K562 (cell line): Measurements from ENCODE around the gene ATG4D. TPM values are rescaled to one million over a fixed set of nuclear protein-coding genes. Genes with fewer than 3 reads are reported as not detected.

ENCODE experiments used
- ATAC-seq: fragments of 200-7000 bp; cut with Tn5 transposase; 3 replicates; pipeline ENCODE4 v1.9.1; 2020; ENCODE audit warnings: moderate library complexity
- BruUV-seq: library from RNA; stranded (reverse); fragments of 400-500 nt; replicated peaks from 2 replicates; lab custom pipeline; 2021; lab: Mats Ljungman, UMichigan
- CTCF ChIA-PET: fragments of 300-600 bp; formaldehyde crosslinking; extraction: SDS; loops from one replicate; lab custom pipeline; 2021; ENCODE audit warnings: low intra/inter-chr PET ratio; lab: Yijun Ruan, JAX
- POLR2A ChIA-PET: fragments of 300-600, 350-650 bp; sonication (Branson Sonifier 250); formaldehyde crosslinking; extraction: SDS; loops from one replicate; lab custom pipeline; 2021; ENCODE audit warnings: antibody characterized with exemption, inconsistent platforms; lab: Yijun Ruan, JAX
- DNase-seq, 4 experiments: peaks; one replicate each; pipeline versions ENCODE4 v3.0.0 to v3.0.0-alpha.2; 2011 to 2018; ENCODE audit warnings: low spot score in 3 of 4, mixed read lengths in 3 of 4; ENCODE audit errors: extremely low read depth in 1 of 4
- FAIRE-seq: peaks from 2 replicates; lab custom pipeline; 2011; peaks lifted over from hg19 to GRCh38; lab: Jason Lieb, UNC
- H2AFZ ChIP-seq: 2 replicates; pipeline ENCODE4 v1.6.0; 2011; ENCODE audit warnings: low read depth, low read length, control low read depth, inconsistent platforms
- H3K27ac ChIP-seq: fragments of 200-600 bp; 3 replicates; pipeline ENCODE4 v1.8.0; 2011; ENCODE audit warnings: low read depth, mild to moderate bottlenecking, control low read depth, inconsistent platforms, low read length, moderate library complexity, mixed read lengths; ENCODE audit errors: extremely low read depth
- H3K27me3 ChIP-seq, 2 experiments: fragments of 300-600 bp in 1 of 2; 2 replicates in 1 of 2; 3 replicates in 1 of 2; pipeline versions ENCODE4 v1.6.0 to v1.8.0; 2011; ENCODE audit warnings: inconsistent platforms in 2 of 2, low read length in 2 of 2, mild to moderate bottlenecking in 1 of 2, mixed read lengths in 1 of 2, moderate library complexity in 1 of 2; ENCODE audit not compliant: control insufficient read depth in 2 of 2, insufficient read depth in 2 of 2
- H3K36me3 ChIP-seq: fragments of 300-600 bp; 3 replicates; pipeline ENCODE4 v1.8.0; 2011; ENCODE audit warnings: mild to moderate bottlenecking, low read length, inconsistent platforms; ENCODE audit not compliant: control insufficient read depth, insufficient read depth
- H3K4me1 ChIP-seq, 2 experiments: fragments of 200-600 bp in 1 of 2; replicated peaks in 1 of 2; 2 replicates in 1 of 2; 3 replicates in 1 of 2; pipeline versions ENCODE4 v1.5.1 to v1.8.0; 2011; ENCODE audit warnings: inconsistent platforms in 2 of 2, low read length in 2 of 2, mild to moderate bottlenecking in 1 of 2, mixed read lengths in 1 of 2, moderate library complexity in 1 of 2; ENCODE audit not compliant: control insufficient read depth in 2 of 2, insufficient read depth in 2 of 2
- H3K4me2 ChIP-seq: 2 replicates; pipeline ENCODE4 v1.6.1; 2011; ENCODE audit warnings: low read length, control low read depth, inconsistent platforms, mixed read lengths; ENCODE audit not compliant: insufficient read depth
- H3K4me3 ChIP-seq: fragments of 200-600 bp; sonication (generic), shearing (Covaris generic); 2 replicates; pipeline ENCODE4 v1.5.1; 2016; ENCODE audit warnings: control low read depth, inconsistent platforms
- H3K79me2 ChIP-seq: fragments of 200-600 bp; 3 replicates; pipeline ENCODE4 v1.8.0; 2011; ENCODE audit warnings: low read length, inconsistent platforms; ENCODE audit not compliant: control insufficient read depth, insufficient read depth
- H3K9ac ChIP-seq, 2 experiments: 2 replicates each; pipeline versions ENCODE4 v1.6.0 to v1.6.1; 2011; ENCODE audit warnings: low read depth in 2 of 2, low read length in 2 of 2, control low read depth in 1 of 2, inconsistent platforms in 1 of 2, mild to moderate bottlenecking in 1 of 2, mixed read lengths in 1 of 2; ENCODE audit not compliant: insufficient read depth in 1 of 2
- H3K9me1 ChIP-seq: one replicate; pipeline ENCODE4 v1.6.0; 2011; ENCODE audit warnings: inconsistent platforms, mild to moderate bottlenecking, low read length, moderate library complexity; ENCODE audit not compliant: control insufficient read depth, insufficient read depth
- H3K9me3 ChIP-seq: replicated peaks from 2 replicates; pipeline ENCODE4 v1.5.1; 2011; ENCODE audit warnings: low read depth, low read length, inconsistent platforms; ENCODE audit not compliant: control insufficient read depth, insufficient read depth
- H4K20me1 ChIP-seq: replicated peaks from 2 replicates; pipeline ENCODE4 v1.6.1; 2011; ENCODE audit warnings: low read length, inconsistent platforms, mixed read lengths; ENCODE audit not compliant: control insufficient read depth, insufficient read depth
- BRD9 ChIP-seq: fragments of 450-650 bp; IDR thresholded peaks from 2 replicates; pipeline ENCODE4 v1.6.1; 2018; ENCODE audit warnings: low read depth; ENCODE audit not compliant: partially characterized antibody
- LEF1 ChIP-seq: fragments of 450-650 bp; IDR thresholded peaks from 2 replicates; pipeline ENCODE4 v1.6.1; 2016; ENCODE audit warnings: mild to moderate bottlenecking
- NFE2 ChIP-seq: IDR thresholded peaks from 2 replicates; pipeline ENCODE4 v1.6.1; 2014; ENCODE audit warnings: antibody characterized with exemption, low read depth
- PML ChIP-seq: IDR thresholded peaks from 2 replicates; pipeline ENCODE4 v1.6.1; 2012; ENCODE audit warnings: low read length, inconsistent platforms
- SP2 ChIP-seq: IDR thresholded peaks from 2 replicates; pipeline ENCODE4 v1.6.1; 2011; ENCODE audit warnings: mild to moderate bottlenecking, low read depth, low read length, moderate library complexity; ENCODE audit not compliant: poor library complexity, severe bottlenecking; ENCODE audit errors: extremely low read depth
- TFAP4 ChIP-seq: sonication (generic); formaldehyde crosslinking; IDR thresholded peaks from 2 replicates; pipeline ENCODE4 v1.8.0; 2022; ENCODE audit warnings: missing genetic modification reagents, mild to moderate bottlenecking, moderate library complexity, borderline replicate concordance
- ZNF121 ChIP-seq: sonication (generic); formaldehyde crosslinking; conservative IDR thresholded peaks from 2 replicates; pipeline ENCODE4 v1.8.0; 2022; ENCODE audit warnings: missing genetic modification reagents
- ZNF586 ChIP-seq: fragments of 450-650 bp; formaldehyde crosslinking; conservative IDR thresholded peaks from 2 replicates; pipeline ENCODE4 v1.4.0; 2020; ENCODE audit warnings: mild to moderate bottlenecking, moderate library complexity
- WGBS: fragments of 100-300 bp; shearing (Covaris generic); methylation state at CpG from one replicate; pipeline ENCODE4 v1.1.6; 2016; ENCODE audit warnings: low coverage, mixed read lengths; ENCODE audit not compliant: insufficient coverage; ENCODE audit errors: missing lambda C conversion rate; 5-methylcytosine and 5-hydroxymethylcytosine counted together
- in situ Hi-C: fragments of 300-500 bp; cut with MboI; formaldehyde crosslinking; loops from 4 replicates; pipeline ENCODE4 v1.15.0; 2018; ENCODE audit warnings: inconsistent platforms, mixed read lengths
- intact Hi-C: fragments of 100-400 bp; cut with micrococcal nuclease; formaldehyde crosslinking; loops from 2 replicates; pipeline ENCODE4 v1.14.2; 2022
- polyA plus RNA-seq, 8 experiments: library from polyadenylated mRNA; depleted of rRNA in 4 of 8; stranded (reverse) in 5 of 8; unstranded in 3 of 8; fragments of >200 nt; fragmentation: Nextera tagmentation in 2 of 8; fragmentation: Illumina TruSeq in 1 of 8; extraction: Ambion mirVana in 2 of 8; extraction: Trizol in 1 of 8; gene quantifications; 2 replicates each; pipeline versions ENCODE4 v1.2.1 to v1.2.3, GENCODE V29; 2011 to 2014; ENCODE audit warnings: inconsistent platforms in 1 of 8, missing spikeins in 1 of 8
- total RNA-seq, 7 experiments: library from RNA; depleted of rRNA in 6 of 7; stranded (reverse); fragments of >200 nt in 6 of 7; fragmentation: Illumina TruSeq in 2 of 7; extraction: Trizol in 2 of 7; gene quantifications; 2 replicates each; pipeline versions ENCODE4 v1.2.1 to v1.2.3, GENCODE V29; 2011 to 2021; ENCODE audit warnings: low replicate concordance in 1 of 7
- TF ChIP-seq, protein P1 (sequence below): sonication (generic); formaldehyde crosslinking; IDR thresholded peaks from 2 replicates; pipeline ENCODE4 v1.8.1; 2023; ENCODE audit warnings: mild to moderate bottlenecking, missing genetic modification reagents

Gene ATG4D
- total and polyA plus RNA-seq, 9 of the 15 experiments (the other 6 are each of a cell fraction or from before 2014, with no cell fraction given), result 0.51 to 66.1 (median 22.9) TPM

DNA sequence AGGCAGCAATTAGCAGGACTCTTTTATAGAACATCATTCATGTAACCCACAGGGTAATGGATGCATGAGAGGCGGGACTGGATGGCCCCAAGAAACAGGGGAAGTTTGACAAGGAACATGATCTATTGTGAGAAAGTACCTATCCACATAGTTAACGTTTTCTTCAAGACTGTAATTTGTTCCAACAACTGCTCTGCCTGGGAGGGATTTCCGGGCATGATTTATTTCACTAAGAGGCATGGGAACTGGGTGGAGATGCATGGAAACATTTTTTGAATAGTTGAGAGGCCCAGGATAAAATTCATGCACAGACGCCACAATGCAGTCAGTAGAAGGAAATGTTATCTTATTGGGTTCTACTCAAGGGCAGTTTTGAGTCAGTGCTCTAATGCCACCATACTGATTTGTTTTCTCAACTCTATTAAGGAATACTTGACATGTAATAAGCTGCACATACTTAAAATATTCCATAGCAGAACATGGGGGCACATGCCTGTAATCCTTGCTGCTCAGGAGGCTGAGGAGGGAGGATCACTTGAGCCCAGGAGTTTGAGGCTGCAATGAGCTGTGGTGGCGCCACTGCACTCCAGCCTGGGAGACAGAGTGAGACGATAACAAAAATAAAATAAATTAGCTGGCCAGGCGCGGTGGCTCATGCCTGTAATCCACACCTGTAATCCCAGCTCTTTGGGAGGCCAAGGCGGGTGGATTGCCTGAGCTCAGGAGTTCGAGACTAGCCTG, 9.9 kb upstream of the ATG4D start (continued):
- TF ChIP-seq, protein P1, sequence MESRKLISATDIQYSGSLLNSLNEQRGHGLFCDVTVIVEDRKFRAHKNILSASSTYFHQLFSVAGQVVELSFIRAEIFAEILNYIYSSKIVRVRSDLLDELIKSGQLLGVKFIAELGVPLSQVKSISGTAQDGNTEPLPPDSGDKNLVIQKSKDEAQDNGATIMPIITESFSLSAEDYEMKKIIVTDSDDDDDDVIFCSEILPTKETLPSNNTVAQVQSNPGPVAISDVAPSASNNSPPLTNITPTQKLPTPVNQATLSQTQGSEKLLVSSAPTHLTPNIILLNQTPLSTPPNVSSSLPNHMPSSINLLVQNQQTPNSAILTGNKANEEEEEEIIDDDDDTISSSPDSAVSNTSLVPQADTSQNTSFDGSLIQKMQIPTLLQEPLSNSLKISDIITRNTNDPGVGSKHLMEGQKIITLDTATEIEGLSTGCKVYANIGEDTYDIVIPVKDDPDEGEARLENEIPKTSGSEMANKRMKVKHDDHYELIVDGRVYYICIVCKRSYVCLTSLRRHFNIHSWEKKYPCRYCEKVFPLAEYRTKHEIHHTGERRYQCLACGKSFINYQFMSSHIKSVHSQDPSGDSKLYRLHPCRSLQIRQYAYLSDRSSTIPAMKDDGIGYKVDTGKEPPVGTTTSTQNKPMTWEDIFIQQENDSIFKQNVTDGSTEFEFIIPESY (CRISPR knock-in tag), result peak; percentile 77; the same call in 1 of the 2 replicates
- no peak for TF ChIP-seq PML
- TF ChIP-seq BRD9, result no peak
- TF ChIP-seq LEF1, result no peak
- no peak for TF ChIP-seq TFAP4 (CRISPR knock-in tag)
- no peak for TF ChIP-seq ZNF121 (CRISPR knock-in tag)
- TF ChIP-seq, all 486 proteins: peak for 3

GRCh38 chr19:10535613-10536012, 8.1 kb upstream of the ATG4D start:
- ChIA-PET CTCF (no interaction called here), POLR2A (interaction anchor here (0.5 to 1.3 kb wide), 4 partner anchors 10 to 1868 kb away, joined by 3 read pairs; no protein-coding TSS in a partner anchor)
- Histone ChIP-seq H3K79me2 (no peaks in the 10 kb centered on the region), H3K36me3 (no peaks in the 10 kb centered on the region), H4K20me1 (no peaks in the 10 kb centered on the region), H3K4me2 (no peak overlapping the region), H3K9ac (peak overlapping the region in 1 of 2 experiments; percentile 65; a peak in 1 of 4 replicates), H2AFZ (0 out of 2 replicates have a peak overlapping the region, but pooled peaks have one; percentile 28), H3K9me1 (no peaks in the 10 kb centered on the region), H3K27ac (no peak overlapping the region), H3K4me3 (no peak overlapping the region), H3K27me3 (no peaks in the 10 kb centered on the region; a peak in 1 of 5 replicates), H3K4me1 (peaks cover 0 to 6% of the 10 kb centered on the region in 2 experiments; a peak in 3 of 5 replicates), H3K9me3 (no peaks in the 10 kb centered on the region)
- ATAC-seq (no peak), DNase-seq (peak in 1 of 4 experiments; percentile 3), FAIRE-seq (no peak)
- in situ Hi-C loops, result no loop called here
- WGBS, result 21% methylated on average over 6 of the region's 6 CpGs
- TF ChIP-seq NFE2, result peak; percentile 41; the same call in 1 of the 2 replicates
- no peak for TF ChIP-seq SP2
- no peak for TF ChIP-seq ZNF586 (CRISPR knock-in tag)
- intact Hi-C loops, result no loop called here
- BruUV-seq, result no TSS peak
